Activated naive CD8-positive, alpha-beta T cell (primary cell): ENCODE results near the gene PTGER4.
"Not testable (repeated sequence)": the region's sequence is repeated elsewhere in the genome, so short reads cannot be mapped to it uniquely, and the experiment has no call there.

ENCODE experiments used
- H3K27ac Mint-ChIP-seq: one replicate; pipeline ENCODE4 v1.8.0; 2021; ENCODE audit warnings: mixed read lengths
- H3K27me3 Mint-ChIP-seq: one replicate; pipeline ENCODE4 v1.8.0; 2021; ENCODE audit warnings: mixed read lengths
- H3K36me3 Mint-ChIP-seq: one replicate; pipeline ENCODE4 v1.8.0; 2021; ENCODE audit warnings: mixed read lengths
- H3K4me1 Mint-ChIP-seq: one replicate; pipeline ENCODE4 v1.8.0; 2021; ENCODE audit warnings: low read depth, mixed read lengths
- H3K4me3 Mint-ChIP-seq: one replicate; pipeline ENCODE4 v1.8.0; 2021; ENCODE audit warnings: mild to moderate bottlenecking, mixed read lengths
- H3K9me3 Mint-ChIP-seq: one replicate; pipeline ENCODE4 v1.8.0; 2021; ENCODE audit warnings: low read depth, mixed read lengths

PTGER4 gene

GRCh38 chr5:40679913-40680681 is at the start of gene PTGER4:
Gene PTGER4, plus strand, starts transcription at chr5:40679915. Its CDS starts 1,079 bp downstream, at chr5:40680994.
- H3K9me3 Mint-ChIP-seq = no peaks in the 10 kb centered on the region
- peaks cover 22% of the 10 kb centered on the region for H3K36me3 Mint-ChIP-seq
- H3K27ac Mint-ChIP-seq = peak within 1 kb of the TSS; percentile 95
- H3K4me1 Mint-ChIP-seq = peaks cover 49% of the 10 kb centered on the region
- peak within 1 kb of the TSS; percentile 93 for H3K4me3 Mint-ChIP-seq
- no peaks in the 10 kb centered on the region for H3K27me3 Mint-ChIP-seq

GRCh38 chr5:40630126-40630525 is 49.6 kb upstream of the PTGER4 start:
- Mint-ChIP-seq H3K9me3 (no peaks in the 10 kb centered on the region), H3K27ac (no peak overlapping the region), H3K36me3 (no peaks in the 10 kb centered on the region), H3K27me3 (no peaks in the 10 kb centered on the region), H3K4me1 (peaks cover 33% of the 10 kb centered on the region), H3K4me3 (no peak overlapping the region)

GRCh38 chr5:40631236-40631635 is 48.5 kb upstream of the PTGER4 start:
- H3K27ac Mint-ChIP-seq = no peak overlapping the region
- no peaks in the 10 kb centered on the region for H3K27me3 Mint-ChIP-seq
- peaks cover 33% of the 10 kb centered on the region for H3K4me1 Mint-ChIP-seq
- peaks cover 5% of the 10 kb centered on the region for H3K36me3 Mint-ChIP-seq
- peaks cover 6% of the 10 kb centered on the region for H3K9me3 Mint-ChIP-seq
- no peak overlapping the region for H3K4me3 Mint-ChIP-seq

- Mint-ChIP-seq H3K4me1 (peaks cover 23% of the 10 kb centered on the region), H3K9me3 (peaks cover 22% of the 10 kb centered on the region), H3K27me3 (no peaks in the 10 kb centered on the region), H3K4me3 (no peak overlapping the region), H3K36me3 (peaks cover 19% of the 10 kb centered on the region), H3K27ac (no peak overlapping the region)
These were observed 45.6 kb upstream of the PTGER4 start for GRCh38 chr5:40634154-40634553.

GRCh38 chr5:40634593-40634992 is 45.1 kb upstream of the PTGER4 start:
- Mint-ChIP-seq H3K27ac (no peak overlapping the region), H3K36me3 (peaks cover 20% of the 10 kb centered on the region)

GRCh38 chr5:40639531-40639930 is 40.2 kb upstream of the PTGER4 start:
- H3K27me3 Mint-ChIP-seq, H3K27ac Mint-ChIP-seq, H3K4me3 Mint-ChIP-seq: not testable (repeated sequence)
- Mint-ChIP-seq H3K4me1 (peaks cover 16% of the 10 kb centered on the region), H3K9me3 (peaks cover 22% of the 10 kb centered on the region), H3K36me3 (peaks cover 24% of the 10 kb centered on the region)

More at GRCh38 chr5:40634593-40634992, 45.1 kb upstream of the PTGER4 start:
- H3K9me3 Mint-ChIP-seq = peaks cover 22% of the 10 kb centered on the region
- H3K27me3 Mint-ChIP-seq = no peaks in the 10 kb centered on the region
- peaks cover 23% of the 10 kb centered on the region for H3K4me1 Mint-ChIP-seq
- no peak overlapping the region for H3K4me3 Mint-ChIP-seq

GRCh38 chr5:40646266-40646665 is 33.4 kb upstream of the PTGER4 start:
- H3K4me1 Mint-ChIP-seq = peaks cover 26% of the 10 kb centered on the region
- peaks cover under 1% of the 10 kb centered on the region for H3K36me3 Mint-ChIP-seq
- H3K9me3 Mint-ChIP-seq = no peaks in the 10 kb centered on the region
- H3K4me3 Mint-ChIP-seq = no peak overlapping the region
- no peaks in the 10 kb centered on the region for H3K27me3 Mint-ChIP-seq
- no peak overlapping the region for H3K27ac Mint-ChIP-seq

- no peak overlapping the region for H3K27ac Mint-ChIP-seq
- no peak overlapping the region for H3K4me3 Mint-ChIP-seq
- H3K4me1 Mint-ChIP-seq = peaks cover 36% of the 10 kb centered on the region
- no peaks in the 10 kb centered on the region for H3K27me3 Mint-ChIP-seq
- H3K36me3 Mint-ChIP-seq = no peaks in the 10 kb centered on the region
- H3K9me3 Mint-ChIP-seq = no peaks in the 10 kb centered on the region
These were observed 31.6 kb upstream of the PTGER4 start for GRCh38 chr5:40648150-40648549.

GRCh38 chr5:40649463-40650030 is 30.2 kb upstream of the PTGER4 start:
- no peak overlapping the region for H3K4me3 Mint-ChIP-seq
- H3K36me3 Mint-ChIP-seq = no peaks in the 10 kb centered on the region
- peak overlapping the region; percentile 71 for H3K27ac Mint-ChIP-seq
- H3K27me3 Mint-ChIP-seq = no peaks in the 10 kb centered on the region
- H3K9me3 Mint-ChIP-seq = no peaks in the 10 kb centered on the region
- peaks cover 50% of the 10 kb centered on the region for H3K4me1 Mint-ChIP-seq

GRCh38 chr5:40651201-40651600 is 28.5 kb upstream of the PTGER4 start:
- Mint-ChIP-seq H3K4me3 (no peak overlapping the region), H3K27me3 (no peaks in the 10 kb centered on the region), H3K9me3 (no peaks in the 10 kb centered on the region), H3K4me1 (peaks cover 65% of the 10 kb centered on the region), H3K27ac (no peak overlapping the region), H3K36me3 (no peaks in the 10 kb centered on the region)

- Mint-ChIP-seq H3K4me3 (peak overlapping the region; percentile 48), H3K9me3 (peaks cover 3% of the 10 kb centered on the region), H3K4me1 (peaks cover 72% of the 10 kb centered on the region), H3K27me3 (no peaks in the 10 kb centered on the region), H3K27ac (peak overlapping the region; percentile 89), H3K36me3 (peaks cover 3% of the 10 kb centered on the region)
These were observed 27.1 kb upstream of the PTGER4 start for GRCh38 chr5:40652441-40653220.

- Mint-ChIP-seq H3K4me1 (peaks cover 75% of the 10 kb centered on the region), H3K36me3 (peaks cover 3% of the 10 kb centered on the region), H3K27ac (peak overlapping the region; percentile 89), H3K4me3 (peak overlapping the region; percentile 80), H3K9me3 (peaks cover 3% of the 10 kb centered on the region), H3K27me3 (no peaks in the 10 kb centered on the region)
These were observed 26.3 kb upstream of the PTGER4 start for GRCh38 chr5:40653221-40654022.

- H3K27me3 Mint-ChIP-seq = no peaks in the 10 kb centered on the region
- H3K36me3 Mint-ChIP-seq = peaks cover 3% of the 10 kb centered on the region
- peaks cover 3% of the 10 kb centered on the region for H3K9me3 Mint-ChIP-seq
- H3K4me3 Mint-ChIP-seq = peak overlapping the region; percentile 80
- H3K27ac Mint-ChIP-seq = peak overlapping the region; percentile 89
- peaks cover 73% of the 10 kb centered on the region for H3K4me1 Mint-ChIP-seq
These were observed 25.2 kb upstream of the PTGER4 start for GRCh38 chr5:40654377-40654991.

GRCh38 chr5:40655138-40655537 is 24.6 kb upstream of the PTGER4 start:
- Mint-ChIP-seq H3K27me3 (no peaks in the 10 kb centered on the region), H3K9me3 (peaks cover 3% of the 10 kb centered on the region), H3K4me1 (peaks cover 67% of the 10 kb centered on the region), H3K27ac (peak overlapping the region; percentile 89), H3K36me3 (peaks cover 3% of the 10 kb centered on the region), H3K4me3 (peak overlapping the region; percentile 60)
